WTC11 (cell line): ENCODE results near the gene KISS1R.

ENCODE experiments used
- CREB1 ChIP-seq: sonication (generic); formaldehyde crosslinking; IDR thresholded peaks from 2 replicates; pipeline ENCODE4 v1.8.0; 2023; ENCODE audit warnings: mild to moderate bottlenecking, missing genetic modification reagents
- CTCF ChIP-seq: fragments of 200-600 bp; IDR thresholded peaks from 2 replicates; pipeline ENCODE4 v1.8.0; 2022; ENCODE audit warnings: antibody characterized with exemption
- E2F4 ChIP-seq: sonication (generic); formaldehyde crosslinking; IDR thresholded peaks from 2 replicates; pipeline ENCODE4 v1.8.1; 2022; ENCODE audit warnings: low read depth, mild to moderate bottlenecking, moderate library complexity, missing genetic modification reagents, borderline replicate concordance
- MAX ChIP-seq: sonication (generic); formaldehyde crosslinking; IDR thresholded peaks from 2 replicates; pipeline ENCODE4 v1.8.0; 2022; ENCODE audit warnings: mild to moderate bottlenecking, missing genetic modification reagents
- NFYB ChIP-seq: sonication (generic); formaldehyde crosslinking; conservative IDR thresholded peaks from 2 replicates; pipeline ENCODE4 v1.8.0; 2022; ENCODE audit warnings: low read depth, missing genetic modification reagents
- TEAD4 ChIP-seq: sonication (generic); formaldehyde crosslinking; IDR thresholded peaks from 2 replicates; pipeline ENCODE4 v1.8.0; 2022; ENCODE audit warnings: mild to moderate bottlenecking, missing genetic modification reagents

- TF ChIP-seq MAX (no peak), CTCF (no peak), NFYB (CRISPR knock-in tag) (no peak), CREB1 (CRISPR knock-in tag) (no peak), TEAD4 (CRISPR knock-in tag) (no peak), E2F4 (CRISPR knock-in tag) (no peak)
These were observed 41.8 kb upstream of the KISS1R start for GRCh38 chr19:875265-875879.
